Measurements from ENCODE around the gene DYNLT5.
"Not testable (repeated sequence)": the region's sequence is repeated elsewhere in the genome, so short reads cannot be mapped to it uniquely, and the experiment has no call there.

The DYNLT5 gene

DNA sequence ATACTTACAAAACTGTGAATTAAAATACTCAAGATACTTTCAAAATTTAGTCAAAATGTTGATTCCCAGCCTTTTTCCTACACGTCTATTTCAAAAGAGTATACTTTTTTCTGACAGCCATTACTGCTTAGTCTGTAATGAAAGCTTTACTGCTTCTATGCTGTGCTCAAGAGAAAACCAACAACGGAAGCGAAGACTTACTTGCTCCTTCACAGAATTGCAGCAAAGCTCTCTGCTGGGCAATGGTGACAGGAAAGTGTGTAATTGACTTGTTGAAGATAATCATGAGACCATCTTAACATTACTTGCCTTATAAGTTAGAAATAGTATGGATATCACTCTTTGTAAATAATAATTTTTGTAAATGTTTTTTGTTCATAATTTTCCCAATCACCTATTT is 1.7 kb upstream of the DYNLT5 start:
- no peak for DNase-seq (ENCODE audit: low spot score)

DNA sequence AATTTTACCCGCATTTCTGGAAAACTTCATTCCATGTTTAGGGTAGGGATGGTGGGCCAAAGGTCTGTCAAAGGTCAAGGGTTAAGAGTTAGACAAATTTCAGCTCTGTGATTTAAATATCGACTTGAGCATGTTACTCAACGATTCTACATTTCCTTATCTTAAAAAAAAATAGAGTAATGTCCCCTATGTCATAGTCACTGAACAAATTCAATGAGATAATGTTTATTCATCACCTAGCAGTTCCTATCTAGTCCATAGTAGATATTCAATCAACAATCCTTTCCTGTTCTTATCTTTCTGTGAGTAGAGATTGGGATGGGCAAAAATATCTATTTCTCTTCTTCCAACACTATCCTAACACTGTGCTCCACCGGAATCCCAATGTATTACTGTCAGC is 1.1 kb upstream of the DYNLT5 start:
- no peak for DNase-seq (ENCODE audit: low spot score)

DNA sequence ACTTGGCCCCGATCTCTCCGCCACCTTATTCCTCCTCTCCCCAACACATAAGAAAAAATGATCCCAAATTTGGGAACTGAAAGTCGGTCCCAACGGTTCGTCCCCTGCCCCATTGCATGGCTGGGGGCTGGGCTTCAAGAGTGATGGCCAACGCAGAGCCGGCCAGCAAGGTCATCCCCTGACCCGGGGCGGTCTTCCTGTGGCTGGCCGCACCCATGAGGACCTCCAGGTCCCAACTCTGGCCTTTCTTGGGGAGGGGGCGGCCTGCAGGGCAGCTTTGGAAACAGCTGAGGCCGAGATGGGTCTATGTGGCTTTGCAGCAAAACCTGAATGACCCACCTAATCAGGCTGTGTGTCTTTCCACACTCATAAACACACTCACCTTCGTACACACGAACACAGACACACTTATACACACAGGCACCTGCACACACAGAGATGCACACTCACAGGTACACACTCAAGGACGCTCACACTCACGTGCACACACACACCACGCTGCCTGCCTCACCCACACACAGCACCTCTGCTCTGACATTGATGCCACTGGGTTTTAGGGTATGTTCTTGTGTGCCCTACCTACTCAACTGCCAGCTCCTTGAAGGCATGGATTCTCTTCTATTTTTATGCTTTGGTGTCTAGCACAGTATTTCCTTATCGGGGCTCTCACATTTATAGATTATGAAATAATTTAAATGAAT is 562 bp downstream of the DYNLT5 start:
- DNase-seq (ENCODE audit: low spot score) = no peak

DNA sequence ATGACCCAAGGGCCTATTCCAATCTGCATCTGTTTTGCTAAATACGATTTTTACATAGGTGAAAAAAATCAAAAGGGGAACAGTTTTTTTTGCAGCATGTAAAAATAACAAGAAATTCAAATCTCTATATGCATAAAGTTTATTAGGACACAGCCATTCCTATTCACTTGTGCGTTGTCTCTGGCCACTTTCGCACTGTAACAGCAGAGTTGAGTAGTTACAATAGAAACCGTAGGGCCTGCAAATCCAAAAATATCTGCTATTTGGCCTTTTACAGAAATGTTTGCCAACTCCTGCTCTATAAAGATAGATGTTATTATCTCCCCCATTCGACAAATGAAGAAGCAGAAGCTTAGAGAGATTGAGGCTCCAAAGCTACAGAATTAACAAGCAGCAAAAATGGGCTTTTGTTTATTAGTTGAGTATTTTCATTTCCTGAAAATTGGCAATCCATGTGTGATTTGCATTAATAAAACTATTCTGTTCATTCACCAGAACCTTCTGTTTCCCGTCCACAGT is 5.5 kb downstream of the DYNLT5 start:
- DNase-seq (ENCODE audit: low spot score) = no peak

DNA sequence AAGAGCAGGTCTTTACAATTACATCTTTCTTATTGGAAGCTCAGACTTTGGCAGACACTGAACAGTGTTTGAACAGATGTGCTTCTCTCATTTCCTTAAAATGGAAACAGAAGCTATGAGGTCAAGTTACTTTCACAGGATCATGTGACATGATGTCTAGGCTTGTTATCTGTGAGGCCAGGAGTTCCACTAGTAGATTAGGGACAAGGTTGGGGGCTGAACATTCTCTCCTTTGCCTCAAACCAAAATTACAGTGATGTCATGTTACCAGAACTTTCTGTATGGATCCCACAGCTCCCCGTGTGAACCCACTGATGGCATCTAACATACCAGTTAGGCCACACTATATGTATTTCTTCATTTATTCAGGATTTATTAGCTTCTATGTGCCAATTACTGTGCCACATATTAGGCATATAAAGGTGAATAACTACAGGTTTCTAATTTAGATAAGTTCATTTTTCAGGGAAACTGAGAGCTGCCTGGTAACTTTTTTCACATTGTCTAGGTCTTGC is 6.0 kb downstream of the DYNLT5 start:
- DNase-seq (ENCODE audit: low spot score) = no peak

DNA sequence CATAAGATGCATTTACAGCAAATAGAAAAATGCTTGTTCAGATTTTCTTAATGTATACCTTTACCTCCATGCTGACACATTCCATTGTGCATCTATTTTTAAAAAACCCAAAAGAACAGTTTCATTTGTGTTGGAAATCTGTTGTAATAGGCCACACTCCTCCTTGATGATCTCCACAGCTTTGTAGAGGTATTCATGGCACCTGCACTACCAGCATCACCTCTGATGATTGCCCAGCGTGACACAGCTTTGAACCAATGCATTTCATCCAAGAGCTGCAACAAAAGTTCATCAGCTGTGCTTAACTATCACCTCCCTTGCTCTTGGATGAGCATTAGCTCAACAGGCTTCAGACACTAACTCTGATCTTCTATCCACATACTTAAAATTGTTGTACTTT is 8.2 kb downstream of the DYNLT5 start:
- no peak for DNase-seq (ENCODE audit: low spot score)

GRCh38 chr1:66761221-66761620 is 9.0 kb downstream of the DYNLT5 start:
- peak; percentile 5 for DNase-seq (ENCODE audit: low spot score)

GRCh38 chr1:66764994-66765578 is 12.8 kb downstream of the DYNLT5 start:
- peak; percentile 61 for DNase-seq (ENCODE audit: low spot score)

DNA sequence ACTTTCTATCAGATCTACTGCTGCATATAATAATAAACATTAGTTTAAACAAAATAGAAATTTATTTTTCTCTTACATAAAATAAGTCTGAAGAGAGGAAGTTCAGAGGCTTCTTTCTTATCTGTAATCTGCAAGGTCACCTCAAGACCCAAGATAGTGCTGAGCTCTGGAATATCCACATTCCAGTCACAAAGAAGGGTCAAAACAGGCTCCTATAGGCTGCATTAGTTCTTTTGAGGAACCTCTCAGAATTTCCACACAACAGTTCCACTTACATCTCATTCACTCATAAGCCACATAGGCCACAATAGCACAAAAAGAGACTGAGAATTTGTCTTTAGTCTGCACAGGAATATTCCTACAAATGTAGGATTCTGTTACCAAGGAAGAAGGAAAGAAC is 15.4 kb downstream of the DYNLT5 start:
- no peak for DNase-seq (ENCODE audit: low spot score)

DNA sequence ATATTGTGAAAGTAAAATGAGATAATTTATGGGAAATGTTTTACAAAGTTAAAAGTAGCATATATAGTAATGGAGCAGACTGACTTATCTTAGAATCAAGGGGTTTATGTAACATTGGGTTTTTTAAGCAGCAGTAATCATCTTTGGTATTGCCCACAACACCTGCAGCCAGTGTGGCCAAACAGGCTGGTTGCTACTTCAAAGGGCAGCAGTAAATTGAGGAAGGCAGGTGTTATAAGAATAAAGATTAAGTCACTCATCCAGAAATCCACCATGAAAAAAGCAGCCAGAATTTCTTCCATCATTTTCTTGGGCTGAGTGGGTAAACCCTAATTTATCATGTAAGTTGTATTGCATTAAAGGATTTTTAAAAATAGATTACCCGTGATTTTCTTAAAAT is 16.7 kb downstream of the DYNLT5 start:
- DNase-seq (ENCODE audit: low spot score) = no peak

- no peak for DNase-seq (ENCODE audit: low spot score)
Observed at GRCh38 chr1:66769512-66770229, 17.4 kb downstream of the DYNLT5 start.

DNA sequence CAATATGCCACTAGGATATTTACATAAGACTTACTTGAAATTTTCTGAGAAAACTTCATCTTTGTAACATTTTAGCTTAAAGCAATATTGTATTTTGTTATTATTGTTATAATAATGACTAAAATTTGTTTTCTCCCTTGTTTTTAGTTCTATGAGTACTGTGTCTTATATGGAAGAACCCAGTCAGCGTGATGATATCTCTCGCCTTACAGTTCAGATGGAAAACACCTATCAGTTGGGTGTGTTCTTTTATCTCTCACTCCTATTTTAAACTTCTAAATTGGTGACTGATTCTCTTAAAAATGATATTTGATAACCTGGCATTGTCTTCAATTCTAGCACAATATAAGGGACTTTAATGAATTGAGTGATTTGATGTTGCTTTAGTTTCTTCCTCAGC is 18.0 kb downstream of the DYNLT5 start:
- no peak for DNase-seq (ENCODE audit: low spot score)

DNA sequence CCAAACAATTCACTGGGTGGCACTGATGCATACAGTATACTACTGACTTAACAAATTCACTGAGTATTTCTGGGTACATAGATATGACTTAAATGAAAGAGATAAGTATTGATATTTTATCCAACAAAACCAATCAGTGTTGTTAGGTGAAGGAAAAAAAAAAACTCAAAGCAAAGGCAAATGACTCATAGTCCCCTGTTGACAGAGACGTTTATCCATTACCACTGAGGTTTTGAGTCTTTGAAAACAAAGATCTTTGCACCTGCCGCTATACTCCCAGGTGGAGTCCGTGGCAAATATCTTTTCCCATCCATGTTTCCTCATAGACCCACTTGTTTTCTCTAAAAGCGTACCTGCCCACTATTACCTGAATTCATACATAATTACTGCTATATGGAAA is 18.4 kb downstream of the DYNLT5 start:
- DNase-seq (ENCODE audit: low spot score) = no peak

GRCh38 chr1:66773227-66773626 is 21.0 kb downstream of the DYNLT5 start:
- no peak for DNase-seq (ENCODE audit: low spot score)

DNA sequence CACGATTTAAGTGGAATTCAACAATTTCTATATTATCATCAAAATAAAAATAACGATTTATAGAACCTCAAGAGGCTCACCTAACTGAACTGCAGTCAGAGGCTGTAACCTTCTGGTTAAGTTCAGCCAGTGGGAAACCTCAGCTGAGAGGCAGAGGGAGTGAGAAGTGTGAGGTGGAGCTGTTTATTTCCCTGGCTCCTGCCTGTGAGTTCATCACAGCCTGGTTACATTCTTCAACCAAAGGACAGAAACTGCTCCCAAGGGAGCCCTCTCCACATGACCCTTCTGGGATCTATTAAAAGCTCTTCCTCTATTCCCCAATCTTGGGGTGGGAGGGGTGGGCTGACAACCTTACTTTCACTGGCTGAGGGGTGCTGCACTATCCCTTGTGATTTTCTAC is 22.2 kb downstream of the DYNLT5 start:
- no peak for DNase-seq (ENCODE audit: low spot score)

DNA sequence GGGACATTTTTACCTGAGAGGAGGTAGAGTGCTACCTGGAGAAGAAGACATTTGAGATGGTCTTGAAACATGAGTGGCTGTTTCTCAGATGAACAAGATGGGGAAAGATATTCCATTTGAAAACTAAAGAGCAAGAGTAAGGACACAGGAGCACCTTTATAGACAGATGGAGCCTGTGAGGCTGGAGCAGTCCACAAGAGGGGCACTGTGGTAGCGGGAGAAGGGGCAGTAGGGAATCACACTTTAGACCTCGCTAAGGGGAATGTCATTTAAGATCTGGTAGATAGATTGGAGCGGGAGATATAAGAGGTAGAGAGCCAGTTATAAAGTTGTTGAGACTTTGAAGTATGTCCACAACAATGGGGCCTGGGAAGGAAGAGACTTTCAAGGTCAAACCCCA is 23.4 kb downstream of the DYNLT5 start:
- no peak for DNase-seq (ENCODE audit: low spot score)

DNA sequence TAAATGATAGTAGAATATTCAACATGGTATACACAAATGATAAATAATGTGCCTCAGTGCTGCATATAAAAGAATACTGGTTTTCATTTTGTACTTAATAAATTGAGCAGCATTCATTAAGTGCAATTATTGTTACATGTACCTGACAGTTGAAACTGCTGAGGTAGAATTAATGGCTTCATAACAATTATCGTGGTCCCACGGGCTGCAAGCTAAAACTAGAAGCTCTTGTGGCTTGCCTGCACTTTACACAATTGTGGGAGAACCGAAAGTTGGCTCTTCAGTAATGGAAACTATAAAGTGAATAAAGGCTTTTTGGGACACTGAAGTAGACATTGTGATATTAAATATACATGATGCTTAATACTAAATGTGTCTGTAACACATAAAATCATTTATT is 25.6 kb downstream of the DYNLT5 start:
- DNase-seq (ENCODE audit: low spot score) = no peak

- no peak for DNase-seq (ENCODE audit: low spot score)
Observed at GRCh38 chr1:66778266-66778665, 26.0 kb downstream of the DYNLT5 start.

DNA sequence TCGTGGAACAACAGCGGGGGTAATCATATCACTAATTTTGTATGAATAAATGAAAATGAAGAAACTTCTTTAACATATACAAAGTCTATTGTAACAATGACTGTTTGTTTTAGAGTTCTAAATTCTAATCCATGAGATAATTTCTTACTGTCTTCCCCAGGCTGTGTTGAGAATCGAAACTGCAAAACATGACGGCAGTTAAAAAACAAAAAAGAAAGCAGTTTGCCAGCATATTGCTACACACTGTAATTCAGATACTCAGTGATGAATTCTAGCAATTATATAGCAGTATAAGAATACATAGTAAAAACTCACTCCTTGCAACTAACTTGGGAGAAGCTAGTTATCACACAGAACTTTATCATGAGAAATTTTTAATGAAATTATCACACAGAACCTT is 26.7 kb downstream of the DYNLT5 start:
- no peak for DNase-seq (ENCODE audit: low spot score)

- DNase-seq (ENCODE audit: low spot score) = no peak
Observed at GRCh38 chr1:66779475-66780078, 27.3 kb downstream of the DYNLT5 start.

GRCh38 chr1:66785800-66786199 is 33.5 kb downstream of the DYNLT5 start:
- DNase-seq (ENCODE audit: low spot score) = not testable (repeated sequence)

DNA sequence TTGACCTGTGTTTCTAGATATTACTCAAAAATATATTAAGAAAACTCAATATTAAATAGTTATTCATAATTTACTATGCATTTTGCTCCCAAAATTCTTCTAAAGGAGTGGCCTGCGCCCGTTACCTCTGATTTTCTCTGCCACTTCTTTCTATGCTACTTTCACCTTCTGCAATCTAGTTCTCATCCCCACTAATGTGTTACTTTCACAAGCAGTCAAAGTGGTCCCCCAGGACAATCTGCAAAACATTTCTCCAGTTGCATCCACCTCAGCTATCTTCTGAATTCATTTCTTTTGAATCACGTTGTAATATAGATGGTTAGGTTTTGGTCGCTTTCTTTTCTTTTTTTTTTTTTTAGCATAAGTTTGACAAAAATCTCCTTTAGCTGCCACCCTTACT is 35.4 kb downstream of the DYNLT5 start:
- no peak for DNase-seq (ENCODE audit: low spot score)
